Psoas muscle (tissue), 8 donors: ENCODE results near the gene TMEM158. TPM values are rescaled to one million over a fixed set of nuclear protein-coding genes. Genes with fewer than 3 reads are reported as not detected.

Source experiments
- ATAC-seq, 4 donors: fragments of 200-7000 bp; cut with Tn5 transposase; one replicate each; pipeline ENCODE4 v1.9.1; 2020; ENCODE audit warnings: moderate library complexity in 3 of 4, mild to moderate bottlenecking in 2 of 4
- DNase-seq, 2 donors: peaks; one replicate each; pipeline ENCODE4 v3.0.0-alpha.2; 2020
- H3K27ac ChIP-seq: fragments of 200-600 bp; one replicate; pipeline ENCODE4 v1.8.0; 2022
- H3K27me3 ChIP-seq, 3 donors: fragments of 200-600 bp in 1 of 3; one replicate each; pipeline versions ENCODE4 v1.6.1 to v1.8.0; 2013 to 2022; ENCODE audit warnings: low read length in 2 of 3, mild to moderate bottlenecking in 2 of 3, moderate library complexity in 1 of 3; ENCODE audit not compliant: insufficient read depth in 3 of 3
- H3K36me3 ChIP-seq, 2 donors: fragments of 200-600 bp in 1 of 2; one replicate each; pipeline versions ENCODE4 v1.6.1 to v1.8.0; 2013 to 2022; ENCODE audit warnings: low read depth in 1 of 2, mild to moderate bottlenecking in 1 of 2, moderate library complexity in 1 of 2; ENCODE audit not compliant: insufficient read depth in 1 of 2
- H3K4me1 ChIP-seq: fragments of 200-600 bp; one replicate; pipeline ENCODE4 v1.8.0; 2022
- H3K4me3 ChIP-seq: fragments of 200-600 bp; one replicate; pipeline ENCODE4 v1.8.0; 2022; ENCODE audit warnings: mild to moderate bottlenecking
- H3K9me3 ChIP-seq: fragments of 200-600 bp; one replicate; pipeline ENCODE4 v1.8.0; 2022
- CTCF ChIP-seq: fragments of 200-600 bp; IDR thresholded peaks from one replicate; pipeline ENCODE4 v1.8.0; 2022; ENCODE audit warnings: antibody characterized with exemption
- WGBS, 3 donors: extraction: QIAGEN DNeasy Blood & Tissue Kit; methylation state at CpG; one replicate each; pipeline versions ENCODE4 v1.1.6 to v1.1.7; 2013; 5-methylcytosine and 5-hydroxymethylcytosine counted together
- intact Hi-C, 2 donors: fragments of 100-400 bp; cut with DNase I; formaldehyde crosslinking; loops; one replicate each; pipeline versions ENCODE4 v1.11.0 to v1.14.2; 2022
- polyA plus RNA-seq, 3 donors: library from polyadenylated mRNA; stranded (reverse); fragments of 200-250 nt; gene quantifications; one replicate each; pipeline ENCODE4 v1.2.3, GENCODE V29; 2013
- total RNA-seq, 4 donors: library from RNA; stranded (reverse); fragmentation: NEBNext Ultra II Directional in 2 of 4; extraction: Animal tissue kit (Norgen Biotek cat#: 25700) in 2 of 4; gene quantifications; one replicate each; pipeline versions ENCODE4 v1.2.1 to v1.2.4, GENCODE V29; 2021 to 2023
- donor health status: healthy with polysubstance abuse.
- donor health status: DM: no; HTN: no; CAD: no; lungs with moderate emphysema.
- donor health status: Bipolar disorder and iron deficiency.
- donor health status: healthy.
- donor health status: DM: yes; HTN: yes; CAD: no.
- donor health status: DM: no; HTN: no; CAD: no.
- donor health status: DM: no; HTN: no; CAD: no.
- donor health status: DM: yes; HTN: yes; CAD: no.

Gene TMEM158
- total and polyA plus RNA-seq, 7 donors = 0.48 to 15.7 (median 1.6) TPM

- DNase-seq = no peak
- H3K27ac ChIP-seq = no peak overlapping the region
- H3K27me3 ChIP-seq = no peaks in the 10 kb centered on the region
- H3K9me3 ChIP-seq = no peaks in the 10 kb centered on the region
- no peaks in the 10 kb centered on the region for H3K4me1 ChIP-seq
- ATAC-seq = no peak
- H3K4me3 ChIP-seq = no peak overlapping the region
- WGBS, 3 donors = 91 to 94% (median 93%) methylated on average over 4 of the region's 4 CpGs
- intact Hi-C loops = no loop called here
- TF ChIP-seq CTCF = no peak
- H3K36me3 ChIP-seq = no peaks in the 10 kb centered on the region
Measured at GRCh38 chr3:45191424-45191823, 34.7 kb downstream of the TMEM158 start.

GRCh38 chr3:45188719-45189659 lies 37.1 kb downstream of the TMEM158 start:
- DNase-seq (no peak), ATAC-seq (no peak)
- 73 to 79% (median 75%) methylated on average over 8 of the region's 8 CpGs for WGBS, 3 donors
- Histone ChIP-seq H3K27me3 (peaks cover 0 to 3% (median 0%) of the 10 kb centered on the region in 3 donors), H3K4me3 (no peak overlapping the region), H3K27ac (no peak overlapping the region), H3K9me3 (no peaks in the 10 kb centered on the region), H3K36me3 (no peaks in the 10 kb centered on the region), H3K4me1 (no peaks in the 10 kb centered on the region)
- intact Hi-C loops = no loop called here
- no peak for TF ChIP-seq CTCF

GRCh38 chr3:45187694-45188141 lies 38.4 kb downstream of the TMEM158 start:
- TF ChIP-seq CTCF = no peak
- DNase-seq = no peak

GRCh38 chr3:45186871-45187270 lies 39.2 kb downstream of the TMEM158 start:
- no peak for DNase-seq
- no peak for ATAC-seq
- WGBS, 3 donors = 85 to 94% (median 92%) methylated on average over 6 of the region's 6 CpGs
- H3K27ac ChIP-seq = no peak overlapping the region
- no peak overlapping the region for H3K4me3 ChIP-seq
- peaks cover 14% of the 10 kb centered on the region for H3K4me1 ChIP-seq
- TF ChIP-seq CTCF = no peak
- peaks cover 0 to 3% (median 0%) of the 10 kb centered on the region in 3 donors for H3K27me3 ChIP-seq
- intact Hi-C loops = no loop called here
- H3K36me3 ChIP-seq = no peaks in the 10 kb centered on the region
- no peaks in the 10 kb centered on the region for H3K9me3 ChIP-seq

More at GRCh38 chr3:45187694-45188141, 38.4 kb downstream of the TMEM158 start:
- H3K9me3 ChIP-seq = no peaks in the 10 kb centered on the region
- peaks cover 0 to 3% (median 0%) of the 10 kb centered on the region in 3 donors for H3K27me3 ChIP-seq
- no peak overlapping the region for H3K27ac ChIP-seq
- 77 to 83% (median 80%) methylated on average over 3 of the region's 3 CpGs for WGBS, 3 donors
- H3K4me3 ChIP-seq = no peak overlapping the region
- ATAC-seq = no peak
- H3K36me3 ChIP-seq = no peaks in the 10 kb centered on the region
- peaks cover 10% of the 10 kb centered on the region for H3K4me1 ChIP-seq
- intact Hi-C loops = no loop called here
